ENCODE measurements around the gene HERC4. TPM values are rescaled to one million over a fixed set of nuclear protein-coding genes. Genes with fewer than 3 reads are reported as not detected.
"Not testable (repeated sequence)": the region's sequence is repeated elsewhere in the genome, so short reads cannot be mapped to it uniquely, and the experiment has no call there.

Gene HERC4
- total and polyA plus RNA-seq, 9 of the 15 experiments (the other 6 are each of a cell fraction or from before 2014, with no cell fraction given), result 12.5 to 33.5 (median 22.8) TPM

DNA sequence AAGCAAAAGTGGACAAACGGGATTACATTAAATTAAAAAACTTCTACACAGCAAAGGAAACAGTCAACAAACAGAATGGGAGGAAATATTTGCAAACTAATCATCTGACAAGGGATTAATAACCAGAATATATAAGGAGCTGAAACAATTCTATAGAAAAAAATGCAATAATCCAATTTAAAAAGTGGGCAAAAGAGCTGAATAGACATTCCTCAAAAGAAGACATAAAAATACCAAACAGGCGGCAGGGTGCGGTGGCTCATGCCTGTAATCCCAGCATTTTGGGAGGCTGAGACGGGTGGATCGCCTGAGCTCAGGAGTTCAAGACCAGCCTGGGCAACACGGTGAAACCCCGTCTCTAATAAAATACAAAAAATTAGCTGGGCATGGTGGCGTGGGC, 92.5 kb downstream of the HERC4 start:
- H3K9me1 ChIP-seq (ENCODE audit: control insufficient read depth, insufficient read depth, low read length); CTCF ChIA-PET (ENCODE audit: low intra/inter-chr PET ratio); H3K9ac ChIP-seq (ENCODE audit: insufficient read depth in 1 of 2, low read depth in 2 of 2, low read length in 2 of 2); H3K4me2 ChIP-seq (ENCODE audit: insufficient read depth, low read length); H3K27me3 ChIP-seq (ENCODE audit: control insufficient read depth in 2 of 2, insufficient read depth in 2 of 2, low read length in 2 of 2); H3K9me3 ChIP-seq (replicated peaks; ENCODE audit: control insufficient read depth, insufficient read depth, low read depth, low read length); H4K20me1 ChIP-seq (replicated peaks; ENCODE audit: control insufficient read depth, insufficient read depth, low read length); H3K79me2 ChIP-seq (ENCODE audit: control insufficient read depth, insufficient read depth, low read length); H3K27ac ChIP-seq (ENCODE audit: extremely low read depth, low read depth, low read length); in situ Hi-C loops (cut with MboI); BruUV-seq (replicated peaks); intact Hi-C loops (cut with micrococcal nuclease); H3K4me3 ChIP-seq; H2AFZ ChIP-seq (ENCODE audit: low read depth, low read length); DNase-seq (ENCODE audit: extremely low read depth in 1 of 4, low spot score in 3 of 4); FAIRE-seq; ATAC-seq; H3K4me1 ChIP-seq (replicated peaks in 1 of 2; ENCODE audit: control insufficient read depth in 2 of 2, insufficient read depth in 2 of 2, low read length in 2 of 2): not testable (repeated sequence)
- peak; percentile 79 for TF ChIP-seq ZNF316 (IDR thresholded peaks at IDR 0.05)
- 0 out of 2 replicates have a peak, but pooled peaks have one; percentile 32 for TF ChIP-seq MAFG (tag; conservative IDR thresholded peaks at IDR 0.05)
- TF ChIP-seq C11orf30 (IDR thresholded peaks at IDR 0.05; ENCODE audit: low read depth), result peak; percentile 55; the same call in 1 of the 2 replicates
- WGBS (ENCODE audit: insufficient coverage, low coverage, missing lambda C conversion rate), result 90% methylated on average over 8 of the region's 8 CpGs
- peaks cover 36% of the 10 kb centered on the region; the same call in 2 of the 3 replicates for H3K36me3 ChIP-seq (ENCODE audit: control insufficient read depth, insufficient read depth, low read length)
- POLR2A ChIA-PET, result interaction anchor here (1.0 kb wide), 1 partner anchor 18 kb away, joined by 3 read pairs; no protein-coding TSS in a partner anchor

GRCh38 chr10:67978749-67979148, 96.3 kb downstream of the HERC4 start:
- Histone ChIP-seq H3K4me3 (no peak overlapping the region), H4K20me1 (replicated peaks; ENCODE audit: control insufficient read depth, insufficient read depth, low read length) (no peaks in the 10 kb centered on the region), H3K9me3 (replicated peaks; ENCODE audit: control insufficient read depth, insufficient read depth, low read depth, low read length) (no peaks in the 10 kb centered on the region), H3K27ac (ENCODE audit: extremely low read depth, low read depth, low read length) (no peak overlapping the region), H3K4me2 (ENCODE audit: insufficient read depth, low read length) (no peak overlapping the region), H3K27me3 (ENCODE audit: control insufficient read depth in 2 of 2, insufficient read depth in 2 of 2, low read length in 2 of 2) (no peaks in the 10 kb centered on the region), H3K36me3 (ENCODE audit: control insufficient read depth, insufficient read depth, low read length) (peaks cover 30% of the 10 kb centered on the region; the same call in 2 of the 3 replicates), H3K4me1 (replicated peaks in 1 of 2; ENCODE audit: control insufficient read depth in 2 of 2, insufficient read depth in 2 of 2, low read length in 2 of 2) (no peaks in the 10 kb centered on the region), H3K9me1 (ENCODE audit: control insufficient read depth, insufficient read depth, low read length) (no peaks in the 10 kb centered on the region), H2AFZ (ENCODE audit: low read depth, low read length) (no peak overlapping the region), H3K9ac (ENCODE audit: insufficient read depth in 1 of 2, low read depth in 2 of 2, low read length in 2 of 2) (no peak overlapping the region), H3K79me2 (ENCODE audit: control insufficient read depth, insufficient read depth, low read length) (no peaks in the 10 kb centered on the region)
- ATAC-seq (no peak), DNase-seq (ENCODE audit: extremely low read depth in 1 of 4, low spot score in 3 of 4) (no peak), FAIRE-seq (no peak)
- 88% methylated on average over 5 of the region's 5 CpGs for WGBS (ENCODE audit: insufficient coverage, low coverage, missing lambda C conversion rate)
- in situ Hi-C loops (cut with MboI) (no loop called here), intact Hi-C loops (cut with micrococcal nuclease) (no loop called here)
- POLR2A ChIA-PET, result interaction anchor here (0.6 to 0.8 kb wide), 2 partner anchors 11 to 280 kb away, joined by 4 to 5 read pairs; no protein-coding TSS in a partner anchor
- CTCF ChIA-PET (ENCODE audit: low intra/inter-chr PET ratio), result no interaction called here
- no TSS peak for BruUV-seq (replicated peaks)
- TF ChIP-seq DEAF1 (CRISPR knock-in tag; IDR thresholded peaks at IDR 0.05) (no peak), PCBP2 (IDR thresholded peaks at IDR 0.05; ENCODE audit: low read depth, low read length, poor library complexity, severe bottlenecking) (no peak), RBBP5 (IDR thresholded peaks at IDR 0.05; ENCODE audit: borderline replicate concordance, insufficient read depth, low read length, poor library complexity, severe bottlenecking) (no peak), NBN (IDR thresholded peaks at IDR 0.05; ENCODE audit: low read depth) (no peak), NR2C2 (CRISPR knock-in tag; IDR thresholded peaks at IDR 0.05) (no peak), NR2C2 (tag; IDR thresholded peaks at IDR 0.05) (no peak), TAF7 (tag; IDR thresholded peaks at IDR 0.05) (no peak), FIP1L1 (IDR thresholded peaks at IDR 0.05; ENCODE audit: low read depth, low read length, poor library complexity, severe bottlenecking) (no peak), ZNF395 (CRISPR knock-in tag; IDR thresholded peaks at IDR 0.05) (no peak), ZNF140 (CRISPR knock-in tag; IDR thresholded peaks at IDR 0.05) (no peak)
